Activated effector memory CD4-positive, alpha-beta T cell treated with Interleukin-2 at 50 U/mL for 16 hours (primary cell): ENCODE measurements around the gene MYH9.

ENCODE experiments used
- DNase-seq: peaks from one replicate; pipeline ENCODE4 v3.0.0-alpha.2; 2020

The MYH9 gene

DNA sequence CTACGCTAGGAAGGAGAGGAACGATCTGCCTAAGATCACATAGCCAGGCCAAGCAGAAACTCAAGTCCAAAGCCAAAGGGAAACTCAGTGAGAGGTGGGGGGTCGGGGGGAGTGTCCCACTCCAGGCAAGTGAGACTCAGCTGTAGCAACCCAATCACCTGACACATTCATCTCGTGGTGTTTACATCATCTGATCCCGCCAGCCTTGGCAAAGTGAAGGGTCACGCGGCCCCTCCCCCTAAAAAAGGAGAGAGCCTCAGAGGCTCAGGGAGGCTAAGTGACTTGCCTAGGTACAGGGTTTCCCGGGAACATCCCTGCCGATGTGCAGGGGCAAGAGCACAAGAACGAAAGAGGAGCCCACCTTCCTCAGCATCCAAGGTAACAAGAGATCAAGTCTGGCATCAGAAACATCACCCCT, 21.5 kb downstream of the MYH9 start:
- DNase-seq = no peak

DNA sequence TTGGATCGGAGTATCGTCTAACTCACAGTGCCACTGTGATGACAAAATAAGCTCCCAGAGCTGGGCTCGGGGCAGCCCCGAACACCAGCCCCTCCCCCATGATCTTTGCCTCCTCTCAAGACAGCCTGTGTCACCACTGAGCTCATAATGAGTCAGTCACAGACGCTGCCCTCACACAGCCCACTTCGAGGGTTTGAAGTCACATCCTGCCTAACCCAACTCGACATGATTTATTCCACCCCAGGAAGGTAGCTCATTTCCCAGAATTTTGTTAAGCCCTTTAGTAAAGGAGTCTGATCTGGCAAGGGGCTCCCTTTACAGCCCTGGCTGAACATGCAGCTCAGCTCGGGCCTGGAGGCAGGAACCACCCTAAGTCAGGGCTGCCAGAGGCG, 22.8 kb downstream of the MYH9 start:
- DNase-seq = peak; percentile 71

GRCh38 chr22:36364255-36365019, 23.3 kb downstream of the MYH9 start:
- no peak for DNase-seq

DNA sequence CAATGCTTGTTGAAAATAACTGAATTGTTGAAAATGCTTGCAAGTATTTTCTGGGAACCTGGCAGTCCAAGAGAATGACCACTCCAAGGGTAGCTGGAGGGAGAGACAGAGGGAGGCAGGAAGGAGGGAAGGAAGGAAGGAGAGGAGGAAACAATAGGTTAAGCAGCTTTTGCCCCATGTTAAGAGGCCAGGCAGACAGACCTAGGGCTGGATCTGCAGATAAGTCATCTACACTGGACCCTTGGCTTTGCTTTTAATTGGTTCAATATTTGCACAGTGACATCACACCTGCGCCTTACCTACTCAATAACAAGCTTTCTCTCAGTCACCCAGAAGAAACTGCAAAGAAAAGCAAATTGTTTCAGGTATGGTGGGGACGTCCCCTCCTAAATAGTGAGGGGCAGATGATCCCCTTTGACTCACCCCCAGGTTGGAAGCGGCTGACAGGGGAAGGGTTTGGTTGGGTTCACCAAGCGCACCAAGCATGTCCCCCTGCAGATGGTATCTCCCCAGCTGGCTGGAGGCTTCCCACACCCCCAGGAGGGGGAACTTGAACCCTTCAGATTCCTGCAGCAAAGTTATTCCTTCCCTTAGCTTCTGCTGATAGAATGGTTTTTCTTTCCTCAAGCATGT, 24.3 kb downstream of the MYH9 start:
- no peak for DNase-seq

DNA sequence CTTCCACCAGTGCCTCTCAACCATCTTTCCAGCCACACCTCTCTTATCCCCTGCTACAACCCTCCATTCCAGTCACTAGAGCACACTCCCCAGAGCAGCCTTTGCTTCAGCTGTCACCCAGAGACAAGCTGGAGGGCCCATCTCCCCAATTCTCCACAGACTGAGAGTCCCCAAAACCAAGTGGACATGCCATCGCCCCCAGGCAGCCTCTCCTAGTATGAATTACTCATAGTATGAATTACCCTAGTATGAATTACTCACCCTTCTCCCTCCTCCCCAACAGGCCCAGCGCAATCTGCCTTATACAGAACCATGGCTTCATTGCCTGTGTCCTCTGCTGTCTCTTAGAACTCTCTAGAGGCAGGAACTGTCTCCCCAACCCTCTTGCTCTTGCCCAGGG, 24.8 kb downstream of the MYH9 start:
- no peak for DNase-seq

DNA sequence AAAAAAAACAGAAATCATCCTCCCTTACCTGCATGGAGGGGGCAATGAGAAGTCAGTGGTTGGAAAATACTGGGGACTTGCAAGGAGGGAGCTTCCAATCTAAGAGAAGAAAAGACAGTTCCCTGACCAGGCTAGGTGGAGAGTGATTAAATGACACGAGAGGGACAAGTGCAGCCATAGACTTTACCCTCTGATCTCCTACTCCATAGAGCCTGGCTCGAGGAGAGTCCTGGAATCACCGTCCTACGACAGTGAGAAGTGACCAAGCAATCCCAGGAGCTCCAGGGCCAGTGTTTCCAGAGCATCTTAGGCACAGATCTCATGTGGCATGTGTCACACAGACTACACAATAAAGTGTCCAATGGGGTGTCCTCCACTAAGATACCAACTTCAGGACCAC, 25.7 kb downstream of the MYH9 start:
- DNase-seq = no peak

GRCh38 chr22:36360871-36361383, 26.8 kb downstream of the MYH9 start:
- DNase-seq = no peak

DNA sequence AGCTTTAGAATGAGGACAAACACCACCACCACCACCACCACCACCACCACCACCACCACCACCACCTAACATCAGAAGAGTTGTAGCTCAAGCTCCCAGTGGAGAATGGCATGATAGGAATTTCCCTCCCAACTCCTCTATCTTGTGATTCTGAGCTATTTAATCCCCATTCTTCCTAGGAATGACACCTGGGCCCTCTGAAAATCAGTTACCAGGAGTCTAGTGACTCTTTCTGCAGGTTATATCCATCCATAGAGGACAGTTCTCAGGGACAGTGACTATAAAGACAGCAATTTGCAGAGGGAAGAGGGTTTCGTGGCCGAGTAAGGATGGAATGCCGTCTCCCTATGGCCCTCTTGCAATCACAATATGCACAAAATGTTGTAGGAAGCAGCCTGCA, 27.8 kb downstream of the MYH9 start:
- no peak for DNase-seq

GRCh38 chr22:36359470-36359996, 28.2 kb downstream of the MYH9 start:
- no peak for DNase-seq

DNA sequence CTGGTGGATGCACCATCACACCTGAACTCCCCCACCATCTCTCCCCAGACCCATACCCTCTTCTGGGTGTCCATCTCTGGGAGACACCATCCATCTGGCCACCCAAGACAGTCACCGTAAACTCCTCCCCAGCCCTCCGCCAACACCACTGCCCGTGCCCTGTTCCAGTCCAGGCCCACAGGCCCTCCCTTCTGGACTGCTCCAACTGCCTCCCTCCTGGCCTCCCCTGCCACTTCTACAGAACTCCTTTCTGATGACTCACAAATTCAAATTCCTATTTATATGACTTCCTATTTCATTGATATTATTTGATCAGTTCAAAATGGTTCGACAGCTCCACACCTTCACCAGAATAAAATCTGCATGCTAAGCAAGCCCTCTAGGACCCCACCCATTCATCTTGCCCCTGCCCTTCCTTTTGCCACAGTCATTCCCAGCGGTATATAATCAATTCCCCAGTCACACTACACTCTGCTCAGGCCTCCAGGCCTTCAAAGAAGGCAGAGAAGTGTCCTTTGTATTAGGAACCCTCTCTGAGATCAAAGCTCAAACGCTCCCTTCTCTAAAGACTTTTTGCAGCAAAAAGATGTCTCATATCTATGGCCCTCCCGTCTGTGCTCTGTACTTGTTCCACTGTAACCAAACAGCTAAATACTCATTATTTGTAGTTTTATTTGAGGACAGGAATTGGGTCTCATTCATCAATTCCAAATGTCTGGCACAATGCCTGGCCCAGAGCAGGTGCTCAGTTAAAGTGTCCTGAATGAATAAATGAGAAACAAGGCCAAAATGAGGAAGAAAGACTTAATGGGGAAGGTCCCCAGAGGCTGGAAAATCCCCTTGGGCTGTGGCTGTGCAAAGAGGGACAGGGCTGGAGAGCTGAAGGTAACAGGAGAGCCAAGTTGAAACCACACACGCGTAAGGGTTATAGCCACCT, 29.0 kb downstream of the MYH9 start:
- no peak for DNase-seq

GRCh38 chr22:36356708-36357624, 30.8 kb downstream of the MYH9 start:
- no peak for DNase-seq

DNA sequence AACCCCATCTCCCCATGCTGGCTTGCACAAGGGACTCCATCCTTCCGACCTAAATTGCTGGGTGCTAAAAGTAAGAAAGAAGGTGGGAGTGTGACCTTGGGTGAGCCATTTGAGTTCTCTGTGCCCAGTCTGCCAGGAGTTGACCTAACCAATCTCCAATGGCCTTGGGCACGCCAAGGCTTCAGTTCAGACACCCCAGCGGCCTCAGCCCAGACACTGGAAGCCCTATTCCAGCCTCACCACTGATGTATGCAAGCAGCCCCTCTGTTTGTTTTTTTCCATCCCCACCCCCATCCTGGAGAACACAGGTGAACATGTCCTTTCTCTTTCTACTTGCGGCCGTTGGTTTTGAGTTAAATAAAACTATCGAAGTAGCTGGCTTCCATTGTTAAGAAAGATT, 31.9 kb downstream of the MYH9 start:
- DNase-seq = no peak

DNA sequence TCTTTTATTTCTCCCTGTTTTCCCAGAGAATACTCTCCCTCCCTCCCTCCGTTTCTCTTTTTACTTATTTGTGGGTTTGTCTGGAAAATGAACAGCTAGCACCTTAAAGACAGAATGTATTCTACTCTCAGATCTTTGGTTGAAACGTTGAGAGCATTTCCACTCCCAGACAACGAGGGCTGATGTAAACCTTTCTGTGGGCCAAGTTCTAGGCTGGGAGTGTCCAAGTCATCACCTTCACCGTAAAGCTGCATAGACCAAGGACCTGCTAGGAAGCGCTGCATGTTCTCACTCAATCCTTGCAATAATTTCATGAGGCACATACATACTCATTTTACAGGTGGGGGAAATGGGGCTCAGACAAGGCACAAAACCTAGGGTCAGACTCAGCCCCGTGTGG, 32.4 kb downstream of the MYH9 start:
- no peak for DNase-seq

GRCh38 chr22:36352803-36353507, 34.8 kb downstream of the MYH9 start:
- DNase-seq = no peak

DNA sequence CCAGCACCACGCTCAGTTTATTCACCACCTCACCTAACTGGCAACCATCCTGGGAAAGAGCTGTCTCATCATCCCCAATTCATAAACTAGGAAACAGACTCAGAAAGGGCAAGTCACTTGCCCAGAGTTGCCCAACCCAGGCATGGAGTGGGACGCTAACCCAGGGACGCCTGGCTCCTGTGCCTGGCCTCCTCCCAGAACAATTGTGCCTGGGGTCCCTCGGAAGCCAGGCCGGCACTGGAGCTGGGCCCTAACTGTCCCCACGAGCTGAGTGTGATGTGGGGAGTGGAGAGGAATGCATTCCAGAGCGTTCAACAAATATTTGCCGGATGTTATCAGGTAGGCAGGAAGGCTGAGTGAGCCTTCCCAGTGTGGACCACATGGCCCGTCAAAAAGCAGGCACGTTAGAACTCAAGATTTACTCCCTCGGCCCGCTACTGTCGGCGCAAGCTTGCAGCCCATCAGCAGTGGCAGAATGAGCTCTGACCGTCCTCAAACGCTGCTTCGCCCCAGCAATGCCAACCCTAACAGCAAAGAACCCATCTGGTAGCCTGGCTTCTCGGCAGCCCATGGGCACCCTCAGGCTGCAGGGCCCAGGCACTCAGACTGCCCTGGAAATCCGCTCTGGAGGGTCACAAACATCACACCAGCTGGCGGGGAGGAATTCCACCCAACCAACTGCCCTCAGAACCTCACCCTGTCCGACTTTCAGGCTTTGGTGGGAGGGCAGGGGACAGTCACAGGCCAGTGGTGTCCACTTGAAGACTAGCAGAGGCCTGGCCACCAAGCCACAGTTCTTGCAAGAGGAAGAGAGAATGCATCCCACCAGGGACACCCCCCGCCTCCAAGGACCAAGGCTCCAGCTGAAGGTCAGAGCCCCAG, 35.6 kb downstream of the MYH9 start:
- DNase-seq = no peak

- DNase-seq = no peak
Observed at GRCh38 chr22:36350751-36351594, 36.8 kb downstream of the MYH9 start.

GRCh38 chr22:36349726-36350125, 38.0 kb downstream of the MYH9 start:
- no peak for DNase-seq

DNA sequence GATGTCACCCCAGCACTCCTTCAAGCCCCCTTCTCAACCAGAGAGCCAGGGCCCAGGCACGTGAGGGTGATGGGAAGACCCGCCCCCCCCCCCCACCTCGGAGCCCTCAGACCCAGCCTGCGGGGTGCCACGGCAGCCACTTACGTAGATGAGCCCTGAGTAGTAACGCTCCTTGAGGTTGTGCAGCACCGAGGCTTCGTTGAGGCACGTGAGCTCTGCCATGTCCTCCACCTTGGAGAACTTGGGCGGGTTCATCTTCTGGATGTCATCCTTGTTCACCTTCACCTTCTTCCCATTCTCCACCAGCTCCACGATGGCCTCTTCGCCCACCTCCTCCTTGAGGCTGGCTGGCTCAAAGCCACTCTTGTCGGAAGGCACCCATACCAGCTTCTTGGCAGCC, 39.0 kb downstream of the MYH9 start:
- no peak for DNase-seq

DNA sequence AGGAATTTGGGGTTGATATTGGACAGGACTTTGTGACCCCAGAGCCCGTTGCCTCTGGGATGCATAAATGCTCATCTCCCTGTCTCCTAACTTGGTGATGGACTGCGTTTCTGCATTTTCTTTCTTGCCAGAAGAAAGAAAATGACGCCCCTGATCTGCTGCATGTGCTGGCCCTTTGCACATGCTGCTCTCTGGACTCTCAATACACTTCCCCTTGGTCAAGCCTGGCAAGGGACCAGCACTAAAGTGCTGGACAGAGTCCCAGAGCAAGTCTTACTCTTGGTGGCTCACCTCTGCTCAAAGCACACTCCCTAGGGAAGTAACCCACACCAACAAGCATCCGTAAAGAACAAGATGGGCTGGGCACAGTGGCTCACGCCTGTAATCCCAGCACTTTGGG, 40.7 kb downstream of the MYH9 start:
- DNase-seq = no peak
